K562 (cell line): ENCODE results near the gene PIK3C2G.

ENCODE experiments used
- RNF2 ChIP-seq: sonication (generic); IDR thresholded peaks from 2 replicates; pipeline ENCODE4 v1.6.1; 2016
- YBX1 ChIP-seq: fragments of 450-650 bp; IDR thresholded peaks from 2 replicates; pipeline ENCODE4 v1.7.1; 2016; ENCODE audit warnings: mild to moderate bottlenecking

- no peak for TF ChIP-seq RNF2
- TF ChIP-seq YBX1: no peak
Measured at GRCh38 chr12:18281941-18282340, 20.6 kb downstream of the PIK3C2G start.
